ENCODE data around the gene IL3RA.
"Not testable (repeated sequence)": the region's sequence is repeated elsewhere in the genome, so short reads cannot be mapped to it uniquely, and the experiment has no call there.

The IL3RA gene

GRCh38 chrX:1292575-1293290 is 43.9 kb upstream of the IL3RA start:
- Histone ChIP-seq H2AFZ (ENCODE audit: low read length) (no peak overlapping the region), H4K20me1 (ENCODE audit: insufficient read depth, low read length) (no peaks in the 10 kb centered on the region), H3K9ac (ENCODE audit: low read length) (no peak overlapping the region), H3K4me2 (ENCODE audit: low read depth, low read length) (no peak overlapping the region), H3K36me3 (replicated peaks; ENCODE audit: insufficient read depth, low read length) (no peaks in the 10 kb centered on the region), H3K9me2 (replicated peaks; ENCODE audit: insufficient read depth, low read length) (no peaks in the 10 kb centered on the region), H3K79me2 (ENCODE audit: low read length) (no peaks in the 10 kb centered on the region), H3K27me3 (replicated peaks; ENCODE audit: insufficient read depth, low read length) (peaks cover 9% of the 10 kb centered on the region), H3F3A (ENCODE audit: insufficient read depth, low read length) (no peaks in the 10 kb centered on the region), H3K9me3 (replicated peaks; ENCODE audit: insufficient read depth, low read length) (no peaks in the 10 kb centered on the region), H3K27ac (ENCODE audit: low read length) (no peak overlapping the region), H3K4me1 (ENCODE audit: low read length) (no peaks in the 10 kb centered on the region), H3K4me3 (ENCODE audit: low read length) (no peak overlapping the region)
- DNase-seq = no peak
- TF ChIP-seq EZH2phosphoT487 (IDR thresholded peaks at IDR 0.05; ENCODE audit: low read length) (no peak), CTCF (IDR thresholded peaks at IDR 0.05; ENCODE audit: low read length) (no peak), EZH2 (optimal IDR thresholded peaks at IDR 0.05; ENCODE audit: low read depth, low read length) (no peak)

- no peak overlapping the region for H2AFZ ChIP-seq (ENCODE audit: low read length)
- no peaks in the 10 kb centered on the region; the same call in 1 of the 2 replicates for H3K27me3 ChIP-seq (replicated peaks; ENCODE audit: insufficient read depth, low read length)
- H3F3A ChIP-seq (ENCODE audit: insufficient read depth, low read length) = no peaks in the 10 kb centered on the region
- TF ChIP-seq EZH2phosphoT487 (IDR thresholded peaks at IDR 0.05; ENCODE audit: low read length) (no peak), EZH2 (optimal IDR thresholded peaks at IDR 0.05; ENCODE audit: low read depth, low read length) (no peak), CTCF (IDR thresholded peaks at IDR 0.05; ENCODE audit: low read length) (no peak)
- H3K79me2 ChIP-seq (ENCODE audit: low read length) = no peaks in the 10 kb centered on the region
- no peaks in the 10 kb centered on the region for H4K20me1 ChIP-seq (ENCODE audit: insufficient read depth, low read length)
- DNase-seq = no peak
- no peaks in the 10 kb centered on the region for H3K36me3 ChIP-seq (replicated peaks; ENCODE audit: insufficient read depth, low read length)
- H3K9me3 ChIP-seq (replicated peaks; ENCODE audit: insufficient read depth, low read length) = no peaks in the 10 kb centered on the region
- no peak overlapping the region for H3K4me3 ChIP-seq (ENCODE audit: low read length)
- no peak overlapping the region for H3K9ac ChIP-seq (ENCODE audit: low read length)
- no peaks in the 10 kb centered on the region for H3K4me1 ChIP-seq (ENCODE audit: low read length)
- no peak overlapping the region for H3K4me2 ChIP-seq (ENCODE audit: low read depth, low read length)
- no peak overlapping the region for H3K27ac ChIP-seq (ENCODE audit: low read length)
- no peaks in the 10 kb centered on the region for H3K9me2 ChIP-seq (replicated peaks; ENCODE audit: insufficient read depth, low read length)
Measured at GRCh38 chrX:1294301-1295067, 42.1 kb upstream of the IL3RA start.

GRCh38 chrX:1295550-1295949 is 41.0 kb upstream of the IL3RA start:
- DNase-seq = no peak
- H3K9me3 ChIP-seq (replicated peaks; ENCODE audit: insufficient read depth, low read length) = no peaks in the 10 kb centered on the region
- no peak overlapping the region for H3K27ac ChIP-seq (ENCODE audit: low read length)
- no peaks in the 10 kb centered on the region for H3K4me1 ChIP-seq (ENCODE audit: low read length)
- TF ChIP-seq EZH2 (optimal IDR thresholded peaks at IDR 0.05; ENCODE audit: low read depth, low read length) (no peak), CTCF (IDR thresholded peaks at IDR 0.05; ENCODE audit: low read length) (no peak), EZH2phosphoT487 (IDR thresholded peaks at IDR 0.05; ENCODE audit: low read length) (no peak)
- no peaks in the 10 kb centered on the region for H3F3A ChIP-seq (ENCODE audit: insufficient read depth, low read length)
- H3K9ac ChIP-seq (ENCODE audit: low read length) = no peak overlapping the region
- no peak overlapping the region for H3K4me3 ChIP-seq (ENCODE audit: low read length)
- no peaks in the 10 kb centered on the region for H3K36me3 ChIP-seq (replicated peaks; ENCODE audit: insufficient read depth, low read length)
- H3K9me2 ChIP-seq (replicated peaks; ENCODE audit: insufficient read depth, low read length) = no peaks in the 10 kb centered on the region
- no peaks in the 10 kb centered on the region for H3K79me2 ChIP-seq (ENCODE audit: low read length)
- H2AFZ ChIP-seq (ENCODE audit: low read length) = no peak overlapping the region
- no peak overlapping the region for H3K4me2 ChIP-seq (ENCODE audit: low read depth, low read length)
- H4K20me1 ChIP-seq (ENCODE audit: insufficient read depth, low read length) = no peaks in the 10 kb centered on the region
- H3K27me3 ChIP-seq (replicated peaks; ENCODE audit: insufficient read depth, low read length) = peaks cover 3% of the 10 kb centered on the region

GRCh38 chrX:1297591-1297990 is 39.0 kb upstream of the IL3RA start:
- not testable (repeated sequence) for H3F3A ChIP-seq (ENCODE audit: insufficient read depth, low read length); H2AFZ ChIP-seq (ENCODE audit: low read length); H3K4me3 ChIP-seq (ENCODE audit: low read length); H3K4me2 ChIP-seq (ENCODE audit: low read depth, low read length); H3K9me2 ChIP-seq (replicated peaks; ENCODE audit: insufficient read depth, low read length); H3K4me1 ChIP-seq (ENCODE audit: low read length); H3K9ac ChIP-seq (ENCODE audit: low read length); DNase-seq; H3K79me2 ChIP-seq (ENCODE audit: low read length); H3K9me3 ChIP-seq (replicated peaks; ENCODE audit: insufficient read depth, low read length); H3K36me3 ChIP-seq (replicated peaks; ENCODE audit: insufficient read depth, low read length); H4K20me1 ChIP-seq (ENCODE audit: insufficient read depth, low read length); H3K27me3 ChIP-seq (replicated peaks; ENCODE audit: insufficient read depth, low read length); H3K27ac ChIP-seq (ENCODE audit: low read length)

Data from MM.1S (cell line).